ENCODE results near the gene SIRT5.

GRCh38 chr6:13577926-13578325 is 3.5 kb downstream of the SIRT5 start:
- no peak for TF ChIP-seq CTCF (IDR thresholded peaks at IDR 0.05)
- TF ChIP-seq EP300 (IDR thresholded peaks at IDR 0.05), result no peak

Data from tibial nerve (tissue), 4 donors.